ENCODE data around the gene MEIS1. TPM values are rescaled to one million over a fixed set of nuclear protein-coding genes. Genes with fewer than 3 reads are reported as not detected.

Gene MEIS1
- total RNA-seq, 2 donors from 2014 or later: 1.8 to 2.3 TPM

DNA sequence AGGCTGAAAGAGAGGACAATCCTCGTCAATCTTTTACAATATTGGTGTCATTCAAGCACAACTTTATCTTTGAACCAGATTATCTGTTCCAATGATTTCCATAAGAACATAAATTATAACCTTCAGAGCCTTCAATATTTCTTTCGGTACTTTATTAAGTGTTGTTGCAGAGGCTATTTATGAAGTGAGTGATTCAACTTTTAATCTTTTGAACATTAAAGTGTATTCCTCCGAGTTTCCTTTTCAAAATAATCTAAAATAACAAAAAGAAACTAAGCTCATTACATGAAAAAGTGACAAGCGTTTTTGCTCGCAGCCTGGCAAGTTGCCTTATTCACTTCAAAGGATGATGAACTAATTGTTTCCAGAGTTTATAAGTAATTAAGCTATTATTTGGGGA, 149.0 kb downstream of the MEIS1 start:
- DNase-seq: no peak
- H3K27me3 Mint-ChIP-seq (ENCODE audit: insufficient read depth): peaks cover 11% of the 10 kb centered on the region
- no peak overlapping the region for H3K27ac Mint-ChIP-seq
- no peak overlapping the region for H3K4me3 Mint-ChIP-seq
- peaks cover 6% of the 10 kb centered on the region for H3K4me1 Mint-ChIP-seq
- Histone ChIP-seq H3K4me3 (ENCODE audit: low read length) (no peak overlapping the region), H3K9ac (ENCODE audit: extremely low read depth, low read length, poor library complexity, severe bottlenecking) (no peak overlapping the region), H3K9me3 (ENCODE audit: control insufficient read depth, low read length) (no peaks in the 10 kb centered on the region), H3K36me3 (ENCODE audit: control insufficient read depth, insufficient read depth, low read length) (no peaks in the 10 kb centered on the region), H3K4me1 (ENCODE audit: control insufficient read depth, insufficient read depth, low read length) (no peaks in the 10 kb centered on the region), H3K27ac (ENCODE audit: low read depth, low read length) (no peak overlapping the region), H3K27me3 (ENCODE audit: control insufficient read depth, insufficient read depth, low read length, poor library complexity, severe bottlenecking) (peaks cover 72% of the 10 kb centered on the region)
- no peaks in the 10 kb centered on the region for H3K9me3 Mint-ChIP-seq
- TF ChIP-seq, protein P1, sequence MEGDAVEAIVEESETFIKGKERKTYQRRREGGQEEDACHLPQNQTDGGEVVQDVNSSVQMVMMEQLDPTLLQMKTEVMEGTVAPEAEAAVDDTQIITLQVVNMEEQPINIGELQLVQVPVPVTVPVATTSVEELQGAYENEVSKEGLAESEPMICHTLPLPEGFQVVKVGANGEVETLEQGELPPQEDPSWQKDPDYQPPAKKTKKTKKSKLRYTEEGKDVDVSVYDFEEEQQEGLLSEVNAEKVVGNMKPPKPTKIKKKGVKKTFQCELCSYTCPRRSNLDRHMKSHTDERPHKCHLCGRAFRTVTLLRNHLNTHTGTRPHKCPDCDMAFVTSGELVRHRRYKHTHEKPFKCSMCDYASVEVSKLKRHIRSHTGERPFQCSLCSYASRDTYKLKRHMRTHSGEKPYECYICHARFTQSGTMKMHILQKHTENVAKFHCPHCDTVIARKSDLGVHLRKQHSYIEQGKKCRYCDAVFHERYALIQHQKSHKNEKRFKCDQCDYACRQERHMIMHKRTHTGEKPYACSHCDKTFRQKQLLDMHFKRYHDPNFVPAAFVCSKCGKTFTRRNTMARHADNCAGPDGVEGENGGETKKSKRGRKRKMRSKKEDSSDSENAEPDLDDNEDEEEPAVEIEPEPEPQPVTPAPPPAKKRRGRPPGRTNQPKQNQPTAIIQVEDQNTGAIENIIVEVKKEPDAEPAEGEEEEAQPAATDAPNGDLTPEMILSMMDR (conservative IDR thresholded peaks at IDR 0.05): no peak
- no peaks in the 10 kb centered on the region for H3K36me3 Mint-ChIP-seq (ENCODE audit: low read depth)
- WGBS, 2 experiments (ENCODE audit: insufficient coverage in 1 of 2, insufficient read length in 1 of 2): 55 to 63% methylated on average over 1 to 5 of the region's 5 CpGs

DNA sequence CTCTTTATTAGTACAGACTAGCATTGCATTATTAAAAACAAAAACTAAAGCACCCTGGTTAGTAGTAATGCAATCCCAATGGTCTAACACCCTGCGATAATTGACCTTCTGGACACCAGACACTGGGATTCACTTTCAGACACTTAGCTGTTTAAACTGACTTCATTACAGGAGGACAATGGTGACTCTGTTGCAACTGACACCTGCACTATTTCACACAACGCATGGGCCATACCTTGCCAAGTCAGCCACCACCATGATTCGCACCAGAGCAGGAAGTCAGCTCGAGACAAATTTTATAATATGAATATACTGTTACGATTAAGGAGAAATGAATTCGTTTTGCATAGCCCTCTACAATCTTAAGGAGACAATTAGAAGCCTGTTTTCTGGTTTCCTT, 150.7 kb downstream of the MEIS1 start:
- Mint-ChIP-seq H3K9me3 (no peaks in the 10 kb centered on the region), H3K4me1 (peaks cover 6% of the 10 kb centered on the region), H3K27me3 (ENCODE audit: insufficient read depth) (peaks cover 11% of the 10 kb centered on the region), H3K4me3 (no peak overlapping the region), H3K27ac (no peak overlapping the region), H3K36me3 (ENCODE audit: low read depth) (no peaks in the 10 kb centered on the region)
- Histone ChIP-seq H3K27ac (ENCODE audit: low read depth, low read length) (no peak overlapping the region), H3K9ac (ENCODE audit: extremely low read depth, low read length, poor library complexity, severe bottlenecking) (no peak overlapping the region), H3K27me3 (ENCODE audit: control insufficient read depth, insufficient read depth, low read length, poor library complexity, severe bottlenecking) (peaks cover 55% of the 10 kb centered on the region), H3K4me1 (ENCODE audit: control insufficient read depth, insufficient read depth, low read length) (no peaks in the 10 kb centered on the region), H3K36me3 (ENCODE audit: control insufficient read depth, insufficient read depth, low read length) (no peaks in the 10 kb centered on the region), H3K9me3 (ENCODE audit: control insufficient read depth, low read length) (no peaks in the 10 kb centered on the region), H3K4me3 (ENCODE audit: low read length) (no peak overlapping the region)
- 80 to 86% methylated on average over 5 to 6 of the region's 6 CpGs for WGBS, 2 experiments (ENCODE audit: insufficient coverage in 1 of 2, insufficient read length in 1 of 2)
- no peak for DNase-seq
- TF ChIP-seq, protein P1 (conservative IDR thresholded peaks at IDR 0.05): no peak

DNA sequence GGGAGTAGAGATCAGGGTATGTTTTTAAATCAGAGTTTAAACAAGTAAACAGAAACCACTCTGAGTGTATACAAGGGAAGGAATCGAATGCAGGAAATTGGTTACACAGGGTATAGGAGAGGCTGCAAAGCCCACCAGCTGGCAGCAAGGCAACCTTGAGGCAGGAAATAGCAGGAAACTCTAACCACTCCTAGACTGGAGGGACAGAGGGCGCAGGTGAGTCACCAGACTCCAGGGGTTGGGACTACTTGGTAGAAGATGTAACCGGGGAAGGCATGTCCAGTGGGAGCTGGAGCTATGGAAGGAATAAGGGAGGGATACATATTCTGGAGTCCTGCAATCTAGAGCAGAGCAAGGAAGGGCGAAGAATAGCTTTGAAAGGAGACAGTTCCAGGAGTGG, 152.3 kb downstream of the MEIS1 start:
- DNase-seq: peak; percentile 91
- Mint-ChIP-seq H3K27ac (no peak overlapping the region), H3K9me3 (no peaks in the 10 kb centered on the region), H3K27me3 (ENCODE audit: insufficient read depth) (peaks cover 11% of the 10 kb centered on the region), H3K4me1 (no peaks in the 10 kb centered on the region), H3K36me3 (ENCODE audit: low read depth) (no peaks in the 10 kb centered on the region), H3K4me3 (no peak overlapping the region)
- no peak overlapping the region for H3K27ac ChIP-seq (ENCODE audit: low read depth, low read length)
- H3K27me3 ChIP-seq (ENCODE audit: control insufficient read depth, insufficient read depth, low read length, poor library complexity, severe bottlenecking): peaks cover 39% of the 10 kb centered on the region
- no peaks in the 10 kb centered on the region for H3K9me3 ChIP-seq (ENCODE audit: control insufficient read depth, low read length)
- TF ChIP-seq, protein P1 (conservative IDR thresholded peaks at IDR 0.05): peak; percentile 85
- H3K9ac ChIP-seq (ENCODE audit: extremely low read depth, low read length, poor library complexity, severe bottlenecking): no peak overlapping the region
- WGBS, 2 experiments (ENCODE audit: insufficient coverage in 1 of 2, insufficient read length in 1 of 2): 60 to 91% methylated on average over 3 to 4 of the region's 4 CpGs
- H3K36me3 ChIP-seq (ENCODE audit: control insufficient read depth, insufficient read depth, low read length): no peaks in the 10 kb centered on the region
- H3K4me1 ChIP-seq (ENCODE audit: control insufficient read depth, insufficient read depth, low read length): no peaks in the 10 kb centered on the region
- H3K4me3 ChIP-seq (ENCODE audit: low read length): no peak overlapping the region

Data from endodermal cell (in vitro differentiated cells).